Measurements from ENCODE around the gene URB2.

- TF ChIP-seq CTCF (IDR thresholded peaks at IDR 0.05 in 2 of 3, conservative IDR thresholded peaks at IDR 0.05 in 1 of 3; ENCODE audit: borderline replicate concordance in 1 of 3, insufficient read depth in 1 of 3, low read depth in 2 of 3, low read length in 2 of 3): no peak
- no peak for TF ChIP-seq CEBPB (IDR thresholded peaks at IDR 0.05; ENCODE audit: low read depth)
- TF ChIP-seq POLR2AphosphoS5 (IDR thresholded peaks at IDR 0.05; ENCODE audit: low read depth, low read length): no peak
- no peak for TF ChIP-seq POLR2A (IDR thresholded peaks at IDR 0.05; ENCODE audit: borderline replicate concordance, extremely low read depth, insufficient read depth, insufficient read length)
- TF ChIP-seq ATF3 (IDR thresholded peaks at IDR 0.05): no peak
- TF ChIP-seq EZH2 (IDR thresholded peaks at IDR 0.05): no peak
- TF ChIP-seq JUND (IDR thresholded peaks at IDR 0.05): no peak
- TF ChIP-seq RAD21 (IDR thresholded peaks at IDR 0.05; ENCODE audit: low read depth): no peak
- no peak for TF ChIP-seq REST (IDR thresholded peaks at IDR 0.05; ENCODE audit: low read depth)
Measured at GRCh38 chr1:229597877-229598276, 28.2 kb upstream of the URB2 start.
